Neuronal stem cell (in vitro differentiated cells): Measurements from ENCODE around the gene IFT74. TPM values are rescaled to one million over a fixed set of nuclear protein-coding genes. Genes with fewer than 3 reads are reported as not detected.

Experiments
- DNase-seq: peaks from one replicate; pipeline ENCODE4 v3.0.0-alpha.2; 2013; ENCODE audit warnings: low spot score
- H2AFZ ChIP-seq: one replicate; pipeline ENCODE4 v1.6.1; 2013; ENCODE audit warnings: mild to moderate bottlenecking, low read length, inconsistent platforms
- H2AK5ac ChIP-seq: 2 replicates; pipeline ENCODE4 v1.6.1; 2013; ENCODE audit warnings: low read depth, mild to moderate bottlenecking, inconsistent platforms, low read length, moderate library complexity, mixed read lengths
- H2BK120ac ChIP-seq: 2 replicates; pipeline ENCODE4 v1.6.1; 2013; ENCODE audit warnings: low read depth, mild to moderate bottlenecking, inconsistent platforms, low read length, moderate library complexity, mixed read lengths
- H2BK12ac ChIP-seq: one replicate; pipeline ENCODE4 v1.6.1; 2013; ENCODE audit warnings: low read length, inconsistent platforms
- H2BK15ac ChIP-seq: 2 replicates; pipeline ENCODE4 v1.6.1; 2013; ENCODE audit warnings: mild to moderate bottlenecking, low read length, inconsistent platforms, mixed read lengths
- H2BK5ac ChIP-seq: one replicate; pipeline ENCODE4 v1.6.1; 2013; ENCODE audit warnings: inconsistent platforms, mild to moderate bottlenecking, low read length, moderate library complexity
- H3K14ac ChIP-seq: one replicate; pipeline ENCODE4 v1.6.1; 2013; ENCODE audit warnings: low read length, inconsistent platforms
- H3K18ac ChIP-seq: 2 replicates; pipeline ENCODE4 v1.6.1; 2013; ENCODE audit warnings: low read length, inconsistent platforms
- H3K23ac ChIP-seq: 2 replicates; pipeline ENCODE4 v1.6.1; 2013; ENCODE audit warnings: low read depth, mild to moderate bottlenecking, mixed read lengths, low read length, inconsistent platforms; ENCODE audit not compliant: poor library complexity
- H3K27ac ChIP-seq: replicated peaks from 3 replicates; pipeline ENCODE4 v1.5.1; 2013; ENCODE audit warnings: low read length, inconsistent platforms
- H3K27me3 ChIP-seq, 3 experiments: 2 replicates each; pipeline ENCODE4 v1.6.1; 2013; ENCODE audit warnings: low read length in 3 of 3, mild to moderate bottlenecking in 2 of 3, inconsistent platforms in 1 of 3, low read depth in 1 of 3, mixed read lengths in 1 of 3, moderate library complexity in 1 of 3; ENCODE audit not compliant: control insufficient read depth in 3 of 3, insufficient read depth in 3 of 3
- H3K36me3 ChIP-seq, 2 donors: replicated peaks in 1 of 2; 2 replicates each; pipeline ENCODE4 v1.6.1; 2013; ENCODE audit warnings: low read length in 2 of 2; ENCODE audit not compliant: control insufficient read depth in 2 of 2, insufficient read depth in 2 of 2
- H3K4ac ChIP-seq: 2 replicates; pipeline ENCODE4 v1.6.1; 2013; ENCODE audit warnings: inconsistent platforms, mild to moderate bottlenecking, low read length, moderate library complexity
- H3K4me1 ChIP-seq, 2 donors: 1 replicate in 1 of 2; 2 replicates in 1 of 2; pipeline ENCODE4 v1.6.1; 2013; ENCODE audit warnings: low read length in 2 of 2, low read depth in 1 of 2; ENCODE audit not compliant: control insufficient read depth in 2 of 2, insufficient read depth in 1 of 2
- H3K4me2 ChIP-seq: one replicate; pipeline ENCODE4 v1.6.1; 2013; ENCODE audit warnings: mild to moderate bottlenecking, low read length, inconsistent platforms; ENCODE audit not compliant: insufficient read depth, poor library complexity, severe bottlenecking
- H3K4me3 ChIP-seq, 2 donors: 2 replicates each; pipeline ENCODE4 v1.5.1; 2013; ENCODE audit warnings: low read length in 2 of 2, mild to moderate bottlenecking in 2 of 2, inconsistent platforms in 1 of 2, moderate library complexity in 1 of 2
- H3K79me1 ChIP-seq: one replicate; pipeline ENCODE4 v1.6.1; 2013; ENCODE audit warnings: low read depth, mild to moderate bottlenecking, inconsistent platforms, low read length, moderate library complexity
- H3K9ac ChIP-seq: one replicate; pipeline ENCODE4 v1.6.1; 2013; ENCODE audit warnings: mild to moderate bottlenecking, low read depth, low read length, inconsistent platforms; ENCODE audit not compliant: poor library complexity
- H3K9me3 ChIP-seq, 2 donors: replicated peaks in 1 of 2; 2 replicates each; pipeline versions ENCODE3 to v1.6.1; 2013; ENCODE audit warnings: low read length in 2 of 2, mild to moderate bottlenecking in 2 of 2, inconsistent platforms in 1 of 2, low read depth in 1 of 2, mixed read lengths in 1 of 2, moderate library complexity in 1 of 2; ENCODE audit not compliant: control insufficient read depth in 2 of 2, insufficient read depth in 1 of 2
- H4K8ac ChIP-seq: one replicate; pipeline ENCODE4 v1.6.1; 2013; ENCODE audit warnings: low read depth, mild to moderate bottlenecking, inconsistent platforms, low read length, moderate library complexity
- H4K91ac ChIP-seq: one replicate; pipeline ENCODE4 v1.6.1; 2013; ENCODE audit warnings: low read length, low read depth, mild to moderate bottlenecking, inconsistent platforms; ENCODE audit not compliant: poor library complexity
- WGBS, 2 donors: extraction: QIAGEN DNeasy Blood & Tissue Kit; methylation state at CpG; one replicate each; pipeline ENCODE4 v1.1.7; 2013; ENCODE audit warnings: missing lambda C conversion rate in 2 of 2, mixed read lengths in 1 of 2; ENCODE audit not compliant: insufficient read length in 2 of 2, insufficient replicate concordance in 1 of 2; ENCODE audit errors: extremely low coverage in 2 of 2; 5-methylcytosine and 5-hydroxymethylcytosine counted together
- polyA plus RNA-seq, 2 experiments: library from polyadenylated mRNA; stranded (reverse); fragments of 200-250 nt; gene quantifications; one replicate each; pipeline ENCODE4 v1.2.3, GENCODE V29; 2013

IFT74 gene
- 42.0 TPM for polyA plus RNA-seq (2013, experiment 1 of 2)
- polyA plus RNA-seq (2013, experiment 2 of 2) = 42.2 TPM

DNA sequence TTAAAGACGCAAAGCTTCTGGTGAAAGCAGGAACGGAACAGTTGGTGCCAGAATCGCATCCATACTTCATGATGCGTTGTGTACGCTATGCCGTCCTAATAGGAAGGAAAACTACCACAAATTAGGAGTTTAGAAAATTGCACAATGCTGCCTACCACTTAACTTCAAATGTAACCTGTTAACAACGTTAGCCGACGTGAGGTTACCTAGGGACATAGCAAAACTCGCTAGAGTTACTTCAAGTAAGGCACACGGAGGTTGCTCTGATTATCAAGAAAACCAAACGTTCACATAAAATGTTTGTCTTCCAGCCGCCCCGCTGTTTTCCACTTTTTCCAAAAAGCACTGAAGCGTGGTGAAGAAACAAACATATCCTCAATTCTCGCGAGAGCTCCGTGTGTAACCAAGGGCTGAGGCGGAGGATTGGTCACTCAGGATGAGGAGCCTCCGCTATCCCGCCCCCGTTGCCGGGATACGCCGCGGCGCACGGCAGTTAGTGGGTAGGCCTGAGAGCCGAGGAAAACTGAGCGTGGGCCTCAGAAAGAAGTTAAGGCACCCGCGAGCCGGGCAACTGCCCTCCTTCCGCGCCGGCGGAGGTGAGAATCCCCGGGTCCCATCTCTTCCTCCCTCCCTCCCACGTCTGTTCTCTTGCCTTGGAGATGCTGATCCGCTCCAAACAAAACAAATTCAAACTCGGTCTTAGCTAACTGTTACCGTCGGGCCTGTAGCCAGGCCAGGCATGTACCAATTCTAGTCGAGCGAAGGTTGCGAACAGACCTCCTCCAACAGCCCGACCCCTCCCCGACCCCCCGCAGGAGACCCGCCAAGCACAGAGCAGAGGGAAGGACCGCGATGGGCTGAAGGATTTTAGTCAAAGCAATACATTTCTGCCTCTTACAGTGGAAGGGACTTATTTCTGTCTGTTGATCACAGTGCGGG is at the start of gene IFT74:
Gene IFT74 (plus strand): TSS at position 492 of the 939 bp plus-strand sequence. CDS start 5,556 bp downstream, outside the sequence.
- H2AFZ ChIP-seq = peak within 1 kb of the TSS; percentile 88
- no peaks in the 10 kb centered on the region for H3K27me3 ChIP-seq
- no peaks in the 10 kb centered on the region for H3K36me3 ChIP-seq
- peaks cover 0 to 3% of the 10 kb centered on the region in 2 donors for H3K9me3 ChIP-seq
- H3K18ac ChIP-seq = peak within 1 kb of the TSS; percentile 95
- H3K14ac ChIP-seq = no peak within 1 kb of the TSS
- no peak within 1 kb of the TSS for H2BK15ac ChIP-seq
- no peak within 1 kb of the TSS for H2BK12ac ChIP-seq
- no peak within 1 kb of the TSS for H2AK5ac ChIP-seq
- no CpG with 5 or more reads among the region's 53 CpGs for WGBS, 2 donors
- peaks cover 2% of the 10 kb centered on the region for H3K79me1 ChIP-seq
- H3K9ac ChIP-seq = peak within 1 kb of the TSS; percentile 79
- H3K4me3 ChIP-seq = peak within 1 kb of the TSS; percentile 66 to 82
- no peak within 1 kb of the TSS for H2BK120ac ChIP-seq
- H3K23ac ChIP-seq = no peak within 1 kb of the TSS
- no peak within 1 kb of the TSS for H4K91ac ChIP-seq
- no peak within 1 kb of the TSS for H3K4ac ChIP-seq
- peaks cover 0 to 2% of the 10 kb centered on the region in 2 donors for H3K4me1 ChIP-seq
- no peak within 1 kb of the TSS for H2BK5ac ChIP-seq
- peak within 1 kb of the TSS; percentile 89 for H3K4me2 ChIP-seq
- DNase-seq = peak; percentile 94
- peak within 1 kb of the TSS; percentile 90 for H3K27ac ChIP-seq
- H4K8ac ChIP-seq = peak within 1 kb of the TSS; percentile 92

DNA sequence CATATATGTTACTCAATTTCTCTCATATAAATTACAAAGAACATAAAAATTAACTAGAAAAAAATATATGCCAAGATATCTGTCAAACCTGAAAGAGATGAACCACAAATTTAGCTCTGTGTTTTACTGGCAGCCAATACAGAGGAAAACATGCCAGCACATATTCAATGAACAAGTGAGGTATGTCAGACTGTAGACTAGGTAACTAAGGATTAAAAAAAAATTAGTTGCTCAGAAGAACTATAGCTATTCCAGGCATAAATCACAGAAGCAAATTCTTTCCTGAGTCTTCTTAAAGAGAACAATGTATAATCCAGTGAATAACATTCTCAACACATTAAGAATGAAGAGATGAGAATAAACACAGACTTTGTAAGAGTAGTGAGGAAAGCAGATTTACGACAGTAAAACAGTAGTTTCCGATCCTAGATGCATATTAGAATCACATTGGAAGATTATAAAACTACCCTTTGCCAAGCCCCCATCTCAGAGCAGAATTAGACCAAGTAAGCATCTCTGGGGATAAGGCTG is 43.0 kb upstream of the IFT74 start:
- Histone ChIP-seq H3K27me3 (no peaks in the 10 kb centered on the region), H3K36me3 (peaks cover 4 to 95% of the 10 kb centered on the region in 2 donors)

DNA sequence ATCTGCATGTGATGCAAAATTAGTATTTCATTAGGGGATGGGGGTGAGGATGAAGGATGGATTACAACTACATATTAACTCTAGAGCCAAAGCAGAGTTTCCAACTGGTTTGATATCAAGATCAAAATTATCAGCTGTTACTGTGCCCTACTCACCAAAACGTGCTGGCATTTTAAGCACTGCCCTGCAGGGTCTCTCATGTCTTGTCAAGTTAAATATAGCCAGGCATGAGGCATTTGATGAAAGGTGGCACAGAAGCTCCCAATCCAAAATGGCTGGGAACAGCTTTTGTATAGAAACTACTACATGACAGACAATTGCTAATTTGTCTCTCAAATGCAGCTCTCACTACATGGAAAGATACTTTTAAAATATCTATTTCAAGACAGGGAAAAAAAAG is 36.5 kb upstream of the IFT74 start:
- no peak overlapping the region for H3K4me2 ChIP-seq
- H3K79me1 ChIP-seq = no peaks in the 10 kb centered on the region
- no peak overlapping the region for H3K23ac ChIP-seq
- H2BK12ac ChIP-seq = no peak overlapping the region
- no peak overlapping the region for H3K14ac ChIP-seq
- no peaks in the 10 kb centered on the region for H3K9me3 ChIP-seq
- no peak overlapping the region for H2BK5ac ChIP-seq
- no peak overlapping the region for H3K4ac ChIP-seq
- no peak for DNase-seq
- no CpG with 5 or more reads among the region's 1 CpG for WGBS, 2 donors
- no peak overlapping the region for H4K91ac ChIP-seq
- no peak overlapping the region for H2AFZ ChIP-seq
- no peak overlapping the region for H2BK15ac ChIP-seq
- no peak overlapping the region for H4K8ac ChIP-seq
- H3K36me3 ChIP-seq = peaks cover 12 to 97% of the 10 kb centered on the region in 2 donors
- no peak overlapping the region for H3K4me3 ChIP-seq
- H3K27me3 ChIP-seq = no peaks in the 10 kb centered on the region
- H3K4me1 ChIP-seq = no peaks in the 10 kb centered on the region
- H3K9ac ChIP-seq = no peak overlapping the region
- H3K18ac ChIP-seq = no peak overlapping the region
- H3K27ac ChIP-seq = no peak overlapping the region
- H2AK5ac ChIP-seq = no peak overlapping the region
- no peak overlapping the region for H2BK120ac ChIP-seq

More for the DNA sequence above, 43.0 kb upstream of the IFT74 start:
- Histone ChIP-seq H3K9ac (no peak overlapping the region), H2AFZ (no peak overlapping the region), H3K27ac (no peak overlapping the region), H2BK12ac (no peak overlapping the region), H3K4me1 (no peaks in the 10 kb centered on the region), H3K79me1 (no peaks in the 10 kb centered on the region), H3K14ac (no peak overlapping the region), H3K23ac (no peak overlapping the region), H3K4me3 (no peak overlapping the region), H2BK15ac (no peak overlapping the region), H3K4me2 (no peak overlapping the region), H2BK5ac (no peak overlapping the region), H2AK5ac (no peak overlapping the region), H3K9me3 (no peaks in the 10 kb centered on the region), H4K91ac (no peak overlapping the region), H3K18ac (no peak overlapping the region), H4K8ac (no peak overlapping the region), H3K4ac (no peak overlapping the region), H2BK120ac (no peak overlapping the region)
- no CpG with 5 or more reads among the region's 2 CpGs for WGBS, 2 donors
- DNase-seq = no peak

DNA sequence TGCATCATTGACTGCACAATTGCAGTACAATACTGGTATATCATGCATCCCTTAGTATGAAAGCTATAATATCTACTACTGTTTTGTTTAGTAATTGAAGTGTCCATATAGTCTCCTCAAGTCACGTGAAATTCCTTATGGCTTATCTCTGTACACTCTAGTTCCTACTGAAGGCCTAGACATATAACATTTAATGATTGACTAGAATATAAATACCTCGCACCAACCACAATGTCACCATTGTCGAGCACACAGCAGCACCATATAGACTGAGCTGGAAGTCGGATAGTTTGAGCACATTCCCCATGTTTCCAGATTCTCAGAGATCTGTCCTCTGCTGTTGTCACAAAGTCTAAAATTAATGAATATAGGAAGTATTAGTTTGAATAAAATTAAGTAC is 30.6 kb upstream of the IFT74 start:
- Histone ChIP-seq H3K18ac (no peak overlapping the region), H3K27me3 (no peaks in the 10 kb centered on the region), H3K9me3 (no peaks in the 10 kb centered on the region), H4K8ac (no peak overlapping the region), H3K79me1 (peaks cover 2% of the 10 kb centered on the region), H3K36me3 (peaks cover 12 to 88% of the 10 kb centered on the region in 2 donors), H3K4ac (no peak overlapping the region), H4K91ac (no peak overlapping the region), H3K4me1 (no peaks in the 10 kb centered on the region), H2BK120ac (no peak overlapping the region), H3K23ac (no peak overlapping the region), H3K14ac (no peak overlapping the region), H2BK12ac (no peak overlapping the region), H3K4me2 (no peak overlapping the region), H3K4me3 (no peak overlapping the region), H2AFZ (no peak overlapping the region), H3K9ac (no peak overlapping the region), H2BK5ac (no peak overlapping the region), H2BK15ac (no peak overlapping the region), H3K27ac (no peak overlapping the region), H2AK5ac (no peak overlapping the region)
- no peak for DNase-seq
- WGBS, 2 donors = no CpG with 5 or more reads among the region's 4 CpGs
